DMS53 treated with DMSO at 0.1 percent for 48 hours (cell line): ENCODE data around the gene SLC2A4RG.

ENCODE experiments used
- DNase-seq: peaks from one replicate; lab custom pipeline; 2025; ENCODE audit not compliant: unreplicated experiment; lab: John Stamatoyannopoulos, UW

The SLC2A4RG gene

DNA sequence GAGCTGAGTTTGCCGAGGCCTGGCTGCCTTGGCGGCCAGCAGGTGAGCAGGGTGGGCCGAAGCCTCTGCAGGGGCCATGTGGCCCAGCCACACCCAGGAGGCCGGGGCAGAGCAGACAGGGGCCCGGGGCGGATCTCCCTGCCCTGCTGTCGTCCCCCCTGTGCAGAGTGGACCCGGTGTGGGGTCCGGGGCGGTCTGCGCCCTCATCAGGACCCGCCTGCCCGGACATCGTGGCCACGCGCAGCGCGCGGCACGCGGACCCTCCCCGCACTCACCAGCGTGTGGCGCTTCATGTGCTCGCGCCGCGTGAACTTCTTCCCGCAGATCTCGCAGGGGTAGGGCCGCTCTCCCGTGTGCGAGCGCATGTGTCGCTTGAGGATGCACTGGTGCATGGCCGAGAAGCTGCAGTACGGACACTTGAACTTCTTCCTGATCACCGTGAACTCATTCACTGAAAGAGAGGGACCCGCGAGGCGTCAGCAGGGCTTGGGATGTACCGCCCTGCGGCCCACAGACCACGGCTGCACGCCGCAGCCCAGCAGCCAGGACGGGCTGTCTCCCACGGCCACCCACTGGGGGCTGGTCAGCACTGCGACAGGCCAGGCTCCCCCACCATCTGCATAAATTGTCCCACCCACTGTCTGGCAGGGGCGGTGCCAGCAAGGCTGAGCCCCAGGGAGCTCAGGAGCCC lies 13.0 kb downstream of the SLC2A4RG start:
- DNase-seq, result no peak

DNA sequence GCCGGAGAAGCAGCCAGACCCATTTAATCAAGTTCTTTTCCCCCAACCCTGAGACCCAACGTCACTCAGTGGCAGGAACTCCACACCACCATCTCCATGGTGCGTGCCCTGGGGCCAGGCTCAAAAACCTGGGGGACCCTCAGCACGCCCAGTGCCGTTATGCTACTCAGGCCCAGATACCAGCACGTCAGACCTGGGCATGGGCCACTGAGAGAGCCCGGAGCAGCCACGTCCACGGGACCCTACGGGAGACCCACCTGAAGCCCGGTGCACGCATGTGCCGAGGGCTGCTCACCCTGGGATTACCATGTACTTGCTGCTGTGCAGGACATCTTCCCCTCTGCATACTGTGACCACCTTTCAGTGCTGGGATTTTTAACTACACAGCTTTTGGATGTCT lies 13.8 kb downstream of the SLC2A4RG start:
- DNase-seq, result no peak

GRCh38 chr20:63754008-63754407 lies 14.4 kb downstream of the SLC2A4RG start:
- DNase-seq, result no peak

DNA sequence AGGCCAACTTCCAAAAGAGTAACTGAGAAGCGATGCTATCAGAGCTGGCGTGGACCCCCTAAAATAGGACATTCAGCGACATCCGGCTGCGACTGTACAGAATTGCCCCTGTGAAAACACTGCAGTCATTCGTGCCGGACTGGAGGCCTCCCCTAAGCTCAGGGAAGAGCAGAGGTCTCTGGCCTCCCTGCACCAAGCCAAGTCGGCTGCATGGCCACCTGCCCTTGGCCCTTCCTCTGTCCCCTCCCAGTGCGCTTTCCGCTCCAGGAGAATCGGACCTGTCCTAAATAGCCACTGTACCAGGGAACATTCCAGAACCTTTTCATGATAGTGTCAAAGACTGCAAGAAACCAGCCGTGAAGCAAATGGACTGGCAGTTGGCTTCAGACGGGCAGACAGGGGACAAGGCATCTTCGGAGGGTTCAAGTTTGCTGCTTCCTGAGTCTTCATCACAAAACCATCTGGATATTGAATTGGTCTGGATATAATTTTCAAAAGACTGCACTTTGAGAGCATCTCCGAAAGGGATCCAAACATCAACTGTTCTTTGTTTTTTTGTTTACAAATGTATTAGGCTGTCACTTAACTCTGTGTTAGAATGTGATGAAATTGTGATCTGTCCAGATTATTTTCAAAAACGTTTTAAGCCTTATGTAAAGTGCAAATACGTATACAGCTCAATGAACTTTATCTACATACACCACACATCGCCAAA lies 16.5 kb downstream of the SLC2A4RG start:
- DNase-seq, result no peak

DNA sequence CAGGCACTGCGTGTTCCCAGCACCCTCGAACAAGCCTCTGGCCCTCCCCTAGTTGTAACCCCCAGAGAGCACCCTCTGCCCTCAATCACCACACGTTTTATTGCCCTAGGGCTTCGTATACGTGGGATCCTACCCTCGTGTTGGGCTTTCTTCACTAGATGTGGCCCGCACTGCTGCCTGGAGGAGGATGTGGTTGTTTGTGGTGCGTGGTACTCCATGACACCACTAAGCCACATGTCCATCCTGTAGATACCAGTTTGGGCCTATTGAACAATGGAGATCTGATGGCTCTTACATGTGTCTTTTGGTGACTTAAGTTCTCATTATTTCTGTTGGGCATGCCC lies 17.0 kb downstream of the SLC2A4RG start:
- no peak for DNase-seq

- no peak for DNase-seq
These were observed 18.6 kb downstream of the SLC2A4RG start for GRCh38 chr20:63758152-63758551.

DNA sequence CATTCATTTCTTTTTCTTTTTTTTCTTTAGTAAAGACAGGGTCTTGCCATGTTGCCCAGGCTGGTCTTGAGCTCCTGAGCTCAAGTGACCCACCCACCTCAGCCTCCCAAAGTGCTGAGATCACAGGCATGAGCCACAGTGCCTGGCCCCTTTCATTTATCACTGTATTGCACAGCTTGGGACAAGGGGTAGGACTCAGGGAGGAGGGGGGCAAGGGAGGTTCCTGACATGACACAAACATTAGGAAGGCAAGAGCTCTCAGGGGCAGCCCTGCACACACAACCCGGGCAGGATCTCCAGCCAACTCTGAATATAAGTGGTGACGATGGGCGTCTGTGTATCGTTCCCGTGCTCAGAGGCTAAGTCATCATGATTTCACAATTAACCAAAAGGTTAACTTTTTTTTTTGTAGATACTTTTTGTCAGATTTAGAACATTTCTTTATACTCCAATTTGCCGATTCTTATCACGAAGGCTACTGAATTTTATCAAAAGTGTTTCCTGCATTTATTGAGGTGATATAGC lies 19.9 kb downstream of the SLC2A4RG start:
- DNase-seq, result no peak

GRCh38 chr20:63765082-63765873 lies 25.7 kb downstream of the SLC2A4RG start:
- DNase-seq, result no peak

DNA sequence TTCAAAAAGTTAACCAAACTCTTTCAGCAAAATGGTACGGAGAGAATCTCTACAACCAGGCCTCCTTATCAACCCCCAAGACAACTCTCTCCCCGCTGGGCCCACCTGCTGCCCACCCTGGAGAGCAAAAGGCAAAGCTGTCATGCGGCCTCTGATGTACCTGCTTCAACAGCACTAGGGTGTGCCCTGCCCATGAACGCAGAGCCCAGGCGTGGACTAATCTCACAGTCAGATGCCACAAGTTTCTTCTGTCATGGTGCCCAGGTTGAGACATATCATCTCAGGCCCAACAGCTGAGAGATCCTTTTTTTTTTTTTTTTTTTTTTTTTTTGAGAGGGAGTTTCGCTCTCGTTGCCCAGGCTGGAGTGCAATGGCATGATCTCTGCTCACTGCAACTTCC lies 26.3 kb downstream of the SLC2A4RG start:
- DNase-seq, result no peak

- DNase-seq, result no peak
These were observed 27.3 kb downstream of the SLC2A4RG start for GRCh38 chr20:63766695-63767426.

DNA sequence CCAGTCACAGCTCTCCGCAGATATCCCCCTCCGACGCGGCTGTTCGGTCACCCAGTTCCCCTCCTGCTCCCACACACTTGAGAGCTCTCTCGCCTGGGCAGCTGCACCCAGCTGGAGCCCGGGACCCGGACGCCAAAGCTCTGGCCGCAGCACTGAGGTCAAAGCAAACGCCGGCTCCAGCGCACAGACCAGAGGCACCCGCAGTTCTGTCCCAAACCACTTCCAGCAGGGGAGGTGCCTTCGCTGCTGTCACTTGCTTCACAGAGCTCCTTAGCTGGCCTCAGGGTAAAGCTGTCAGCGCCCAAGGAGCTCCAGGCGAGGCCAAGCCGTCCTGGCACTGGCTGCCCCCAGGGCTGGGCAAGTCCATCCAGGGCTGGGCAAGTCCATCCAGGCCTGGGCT lies 27.9 kb downstream of the SLC2A4RG start:
- no peak for DNase-seq

DNA sequence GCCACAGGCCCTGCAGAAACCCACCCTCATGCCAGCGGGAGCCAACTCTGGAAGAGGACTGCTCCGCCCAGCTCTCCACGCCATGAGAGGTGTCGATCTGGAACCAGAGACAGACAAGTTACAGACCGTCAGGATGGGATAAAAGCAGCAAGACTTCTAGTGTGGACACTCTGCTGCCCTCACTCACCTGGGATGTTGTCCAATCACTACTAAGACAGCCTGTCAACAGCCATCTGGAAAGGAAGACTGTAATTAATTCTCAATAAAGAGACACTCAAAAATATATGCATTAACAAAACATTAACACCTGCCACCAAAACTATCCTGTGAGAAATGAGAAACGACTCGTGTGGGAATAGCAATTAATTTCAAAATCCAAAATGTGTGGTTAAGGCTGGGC lies 28.3 kb downstream of the SLC2A4RG start:
- no peak for DNase-seq

- no peak for DNase-seq
These were observed 29.3 kb downstream of the SLC2A4RG start for GRCh38 chr20:63768591-63769515.

- DNase-seq, result no peak
These were observed 30.4 kb downstream of the SLC2A4RG start for GRCh38 chr20:63769891-63770474.

DNA sequence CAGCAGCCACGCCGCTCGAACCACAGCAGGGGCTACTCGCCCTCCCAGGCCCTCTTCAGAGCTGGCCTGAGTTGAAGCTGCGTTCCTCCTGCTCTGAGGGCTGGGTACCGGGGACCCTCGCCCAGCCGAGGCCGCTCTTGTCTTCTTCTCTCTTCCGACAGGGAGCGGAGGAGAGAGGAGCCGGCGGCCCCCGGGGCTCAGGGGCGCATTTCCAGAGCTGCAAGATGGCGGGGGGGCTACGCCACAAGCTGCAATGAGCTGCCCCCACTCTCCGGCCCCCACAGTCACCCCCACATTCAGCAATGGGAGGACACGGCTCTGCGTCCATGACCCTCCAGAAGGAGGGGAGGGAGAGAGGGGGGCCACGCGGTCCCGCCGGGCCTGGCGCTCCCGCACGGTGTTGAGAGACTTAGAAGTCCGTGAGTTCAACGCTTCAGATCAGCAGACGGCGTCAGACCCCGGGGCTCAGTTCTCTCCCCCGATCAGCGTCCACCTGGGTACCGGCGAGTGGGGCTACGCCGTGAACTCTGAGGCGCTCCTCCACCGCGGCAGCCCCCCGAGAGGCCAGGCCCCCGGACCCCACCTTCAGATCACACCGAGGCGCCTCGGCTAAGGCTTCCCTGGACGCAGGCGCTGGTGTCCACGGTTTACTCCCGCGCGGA lies 31.6 kb downstream of the SLC2A4RG start:
- no peak for DNase-seq

GRCh38 chr20:63772781-63773518 lies 33.4 kb downstream of the SLC2A4RG start:
- DNase-seq, result no peak

DNA sequence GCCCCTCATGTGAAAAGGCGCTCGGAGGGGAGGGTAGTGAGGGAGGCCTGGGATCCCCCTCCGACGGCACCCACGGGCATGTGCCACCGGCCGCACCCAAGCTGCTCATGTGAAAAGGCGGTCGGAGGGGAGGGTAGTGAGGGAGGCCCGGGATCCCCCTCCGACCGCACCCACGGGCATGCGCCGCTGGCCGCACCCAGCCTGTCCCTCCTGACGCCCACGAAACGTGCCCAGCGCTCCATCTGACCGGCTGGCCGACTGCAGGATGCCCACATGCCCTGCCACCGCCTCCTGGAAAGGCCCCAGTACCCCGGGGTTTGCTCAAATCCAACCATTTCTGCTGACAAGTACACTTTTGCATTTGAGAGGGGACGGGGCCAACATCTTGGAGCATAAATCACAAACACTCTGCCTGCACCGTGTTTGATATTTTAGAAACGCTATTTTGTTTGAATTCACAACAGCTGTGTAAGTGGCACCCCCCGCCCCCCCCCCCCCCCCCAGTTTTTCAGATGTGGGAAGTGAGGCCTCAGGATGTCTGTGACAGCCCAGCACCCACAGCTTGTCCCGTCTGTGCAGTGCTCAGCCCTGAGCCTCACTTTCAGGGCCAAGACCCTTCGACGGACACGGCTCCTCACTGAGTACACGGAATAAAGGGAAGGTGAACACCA lies 34.1 kb downstream of the SLC2A4RG start:
- no peak for DNase-seq

GRCh38 chr20:63774306-63774705 lies 34.7 kb downstream of the SLC2A4RG start:
- no peak for DNase-seq
